A549 treated with dexamethasone at 1 μM for 4 hours (cell line): ENCODE data around the gene OR51T1. TPM values are rescaled to one million over a fixed set of nuclear protein-coding genes. Genes with fewer than 3 reads are reported as not detected.

Experiments
- total RNA-seq: library from RNA; stranded (reverse); fragments of 200-300 nt; extraction: Qiagen RNA extraction; gene quantifications from 5 replicates; pipeline ENCODE4 v1.2.3, GENCODE V29; 2022

The OR51T1 gene, protein sequence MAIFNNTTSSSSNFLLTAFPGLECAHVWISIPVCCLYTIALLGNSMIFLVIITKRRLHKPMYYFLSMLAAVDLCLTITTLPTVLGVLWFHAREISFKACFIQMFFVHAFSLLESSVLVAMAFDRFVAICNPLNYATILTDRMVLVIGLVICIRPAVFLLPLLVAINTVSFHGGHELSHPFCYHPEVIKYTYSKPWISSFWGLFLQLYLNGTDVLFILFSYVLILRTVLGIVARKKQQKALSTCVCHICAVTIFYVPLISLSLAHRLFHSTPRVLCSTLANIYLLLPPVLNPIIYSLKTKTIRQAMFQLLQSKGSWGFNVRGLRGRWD
- total RNA-seq = not detected in 5 replicates

GRCh38 chr11:4881860-4882500 is at the start of gene OR51T1:
TSS of gene OR51T1 (plus strand) at chr11:4881900. CDS start at chr11:4881900, 0 bp downstream.

DNA sequence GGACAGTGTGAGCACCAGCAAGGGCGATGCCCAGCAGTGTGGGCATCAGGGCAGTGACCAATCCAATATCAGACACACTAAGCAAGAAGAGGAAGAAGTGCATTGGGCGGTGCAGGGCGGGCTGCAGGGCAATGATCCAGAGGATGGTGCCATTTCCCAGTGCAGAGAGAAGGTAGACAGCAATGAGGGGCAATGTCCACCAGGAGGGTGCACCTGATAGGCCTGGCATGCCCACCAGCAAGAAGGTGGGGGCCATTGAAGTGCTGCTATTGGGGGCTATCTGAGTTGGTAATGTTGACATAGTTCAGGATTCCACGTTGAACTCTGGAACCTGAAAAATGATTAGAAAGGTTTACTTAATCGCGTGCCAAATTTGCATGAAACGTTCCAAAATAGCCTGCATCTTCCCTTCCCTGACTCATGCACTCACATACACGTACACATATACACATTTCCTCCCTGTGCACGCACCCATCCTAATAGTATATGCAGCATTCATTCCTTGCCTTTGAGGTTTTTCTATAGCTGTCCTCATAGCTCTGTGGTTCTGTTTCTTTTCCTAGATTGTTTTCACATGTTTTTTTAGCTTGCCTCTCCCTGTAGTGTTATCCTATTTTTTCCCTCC is 32.7 kb upstream of the OR51T1 start, which contains the start of gene OR51S1:
Gene OR51S1 (minus strand): TSS at position 301 of the 625 bp plus-strand sequence. CDS start 0 bp downstream, at position 301.

GRCh38 chr11:4903484-4903883 is 21.8 kb downstream of the OR51T1 start, which contains the start of gene OR51A7:
TSS of gene OR51A7 (plus strand) at chr11:4903783. CDS start at chr11:4907370, 3,587 bp downstream.

GRCh38 chr11:4919250-4919649 is 37.5 kb downstream of the OR51T1 start, which contains the start of gene OR51G2:
TSS of gene OR51G2 (minus strand) at chr11:4919350. CDS start at chr11:4915663, 3,687 bp downstream.

GRCh38 chr11:4924239-4924638 is 42.5 kb downstream of the OR51T1 start, which contains the start of gene OR51G1:
TSS of gene OR51G1 (minus strand) at chr11:4924339. CDS start at chr11:4924339, 0 bp downstream.

Other genes starting within 250 kb of the OR51T1 start
- gene OR51D1, start 244.4 kb upstream of the OR51T1 start, total RNA-seq = not detected in 5 replicates
- gene OR51E1, start 237.9 kb upstream of the OR51T1 start, total RNA-seq = not detected in 5 replicates
- gene OR51E2, start 184.0 kb upstream of the OR51T1 start, total RNA-seq = not detected in 5 replicates
- gene MMP26, start 177.1 kb upstream of the OR51T1 start, total RNA-seq = not detected in 5 replicates
- gene OR51F1, start 112.0 kb upstream of the OR51T1 start, total RNA-seq = not detected in 5 replicates
- gene OR52R1, start 77.5 kb upstream of the OR51T1 start, total RNA-seq = not detected in 5 replicates
- gene OR51F2, start 60.6 kb upstream of the OR51T1 start, total RNA-seq = not detected in 5 replicates
- not detected in 5 replicates for gene OR51S1, start 32.7 kb upstream of the OR51T1 start, total RNA-seq
- not detected in 5 replicates for gene OR51A7, start 21.9 kb downstream of the OR51T1 start, total RNA-seq
- gene OR51G2, start 37.5 kb downstream of the OR51T1 start, total RNA-seq = not detected in 5 replicates
- gene OR51G1, start 42.4 kb downstream of the OR51T1 start, total RNA-seq = not detected in 5 replicates
- not detected in 5 replicates for gene OR51A4, start 65.7 kb downstream of the OR51T1 start, total RNA-seq
- not detected in 5 replicates for gene OR51A2, start 73.8 kb downstream of the OR51T1 start, total RNA-seq
- gene OR51L1, start 113.0 kb downstream of the OR51T1 start, total RNA-seq = not detected in 5 replicates
- gene OR52J3, start 164.6 kb downstream of the OR51T1 start, total RNA-seq = not detected in 5 replicates
- gene OR52E2, start 177.7 kb downstream of the OR51T1 start, total RNA-seq = not detected in 5 replicates
- gene OR52E1, start 187.7 kb downstream of the OR51T1 start, total RNA-seq = not detected in 5 replicates